ENCODE results near the gene RNF181. TPM values are rescaled to one million over a fixed set of nuclear protein-coding genes. Genes with fewer than 3 reads are reported as not detected.
A peak's percentile ranks its signal among the peaks of the same experiment; 100 is the strongest.
"Not testable (repeated sequence)": the region's sequence is repeated elsewhere in the genome, so short reads cannot be mapped to it uniquely, and the experiment has no call there.

The RNF181 gene
- total RNA-seq, 1 experiment from 2014 or later, result 212 TPM

DNA sequence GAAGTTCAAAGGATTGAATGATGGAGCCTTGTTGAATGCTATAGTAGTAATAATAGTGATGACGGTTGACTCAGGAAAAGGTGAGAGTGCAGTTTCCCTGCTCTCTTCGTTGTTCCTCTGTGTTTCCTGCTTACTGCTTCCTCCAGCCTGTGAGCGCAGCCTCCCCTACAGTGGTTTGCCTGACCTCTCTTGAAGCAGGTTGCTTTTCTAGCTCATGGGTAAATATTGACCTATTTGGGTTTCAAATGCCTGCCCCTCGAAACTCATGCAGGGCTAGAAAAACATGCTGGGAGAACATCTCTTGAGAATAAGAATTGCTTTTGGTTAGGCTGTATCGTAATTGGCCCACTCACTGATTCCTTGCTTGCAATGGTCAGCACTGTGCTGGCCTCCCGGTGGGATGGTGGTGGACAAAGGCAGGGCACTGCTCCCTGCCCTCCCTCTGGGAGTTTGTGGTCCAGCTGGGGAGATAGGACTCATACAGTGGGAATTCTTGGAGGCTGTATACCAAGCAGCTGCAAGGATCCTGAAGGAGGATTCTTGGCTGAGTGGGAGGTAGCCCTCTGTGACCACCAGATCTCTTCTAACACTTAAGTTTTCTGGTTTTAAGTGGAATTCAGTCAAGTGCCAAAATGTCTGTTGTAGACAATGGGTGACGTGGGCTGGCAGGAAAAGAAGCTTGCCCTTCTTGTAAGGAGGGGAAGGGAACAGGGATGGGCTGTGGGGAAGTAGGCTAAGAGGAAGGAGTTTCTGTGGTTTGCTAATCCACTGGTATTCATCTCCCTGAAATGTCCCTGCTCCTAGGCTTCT is 5.4 kb upstream of the RNF181 start:
- in situ Hi-C loops (cut with HindIII; ENCODE audit: low pct_unique_long_range_greater_than_20kb, low sequenced_read_pairs), result no loop called here

GRCh38 chr2:85590950-85591349 is 4.6 kb upstream of the RNF181 start:
- in situ Hi-C loops (cut with HindIII; ENCODE audit: low pct_unique_long_range_greater_than_20kb, low sequenced_read_pairs), result no loop called here

More for the DNA sequence above, 5.4 kb upstream of the RNF181 start:
- DNase-seq (ENCODE audit: low read depth, low spot score), result no peak

GRCh38 chr2:85591563-85591962 is 4.0 kb upstream of the RNF181 start:
- in situ Hi-C loops (cut with HindIII; ENCODE audit: low pct_unique_long_range_greater_than_20kb, low sequenced_read_pairs), result no loop called here
- no peak for DNase-seq (ENCODE audit: low read depth, low spot score)

More at GRCh38 chr2:85590950-85591349, 4.6 kb upstream of the RNF181 start:
- DNase-seq (ENCODE audit: low read depth, low spot score), result no peak

GRCh38 chr2:85592299-85592698 is 3.2 kb upstream of the RNF181 start:
- in situ Hi-C loops (cut with HindIII; ENCODE audit: low pct_unique_long_range_greater_than_20kb, low sequenced_read_pairs), result not testable (repeated sequence)

DNA sequence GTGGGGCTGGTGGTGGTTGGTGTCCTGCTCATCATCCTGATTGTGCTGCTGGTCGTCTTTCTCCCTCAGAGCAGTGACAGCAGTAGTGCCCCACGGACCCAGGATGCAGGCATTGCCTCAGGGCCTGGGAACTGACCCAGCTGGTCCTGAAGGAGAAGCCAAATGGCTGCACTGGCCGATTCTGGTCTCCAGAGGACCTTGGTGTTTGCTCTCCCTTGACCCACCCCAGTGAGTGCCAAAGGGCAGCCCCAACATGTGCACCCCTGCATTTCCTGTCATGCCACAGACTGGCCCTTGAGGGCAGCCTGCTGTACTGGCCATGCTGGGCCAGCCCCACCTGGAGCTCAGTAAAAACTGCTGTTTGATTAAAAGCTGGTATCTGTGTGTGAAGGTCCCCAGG is 2.5 kb upstream of the RNF181 start:
- in situ Hi-C loops (cut with HindIII; ENCODE audit: low pct_unique_long_range_greater_than_20kb, low sequenced_read_pairs), result no loop called here
- no peak for DNase-seq (ENCODE audit: low read depth, low spot score)

More at GRCh38 chr2:85592299-85592698, 3.2 kb upstream of the RNF181 start:
- not testable (repeated sequence) for DNase-seq (ENCODE audit: low read depth, low spot score)

GRCh38 chr2:85594715-85595300 is 737 bp upstream of the RNF181 start:
- in situ Hi-C loops (cut with HindIII; ENCODE audit: low pct_unique_long_range_greater_than_20kb, low sequenced_read_pairs), result no loop called here

GRCh38 chr2:85596026-85596333 is 435 bp downstream of the RNF181 start:
- DNase-seq (ENCODE audit: low read depth, low spot score), result no peak
- in situ Hi-C loops (cut with HindIII; ENCODE audit: low pct_unique_long_range_greater_than_20kb, low sequenced_read_pairs), result no loop called here

More at GRCh38 chr2:85594715-85595300, 737 bp upstream of the RNF181 start:
- DNase-seq (ENCODE audit: low read depth, low spot score), result no peak

DNA sequence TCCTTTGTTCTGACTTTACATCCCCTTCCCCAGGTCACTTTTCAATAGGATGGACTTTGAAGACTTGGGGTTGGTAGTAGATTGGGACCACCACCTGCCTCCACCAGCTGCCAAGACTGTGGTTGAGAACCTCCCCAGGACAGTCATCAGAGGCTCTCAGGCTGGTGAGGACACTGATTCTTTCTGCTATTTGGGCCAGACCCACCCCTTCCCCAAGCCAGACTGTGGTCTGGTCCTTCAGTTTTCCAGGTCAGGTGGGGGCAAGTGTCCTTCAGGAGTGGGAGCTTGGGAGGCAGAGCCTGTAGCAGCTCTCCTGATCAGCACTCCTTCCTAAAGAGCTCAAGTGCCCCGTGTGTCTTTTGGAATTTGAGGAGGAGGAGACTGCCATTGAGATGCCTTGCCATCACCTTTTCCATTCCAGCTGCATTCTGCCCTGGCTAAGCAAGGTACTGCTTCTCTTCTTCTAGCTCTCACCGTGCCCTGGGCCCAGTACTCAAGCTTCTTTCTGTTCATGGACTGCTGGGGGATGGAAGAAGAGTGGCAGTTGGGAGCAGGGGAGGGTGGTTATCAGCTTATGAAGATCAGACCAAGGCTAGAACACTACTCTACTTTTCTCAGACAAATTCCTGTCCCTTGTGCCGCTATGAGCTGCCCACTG is 1.1 kb downstream of the RNF181 start:
- DNase-seq (ENCODE audit: low read depth, low spot score), result no peak
- in situ Hi-C loops (cut with HindIII; ENCODE audit: low pct_unique_long_range_greater_than_20kb, low sequenced_read_pairs), result no loop called here

GRCh38 chr2:85597241-85597640 is 1.7 kb downstream of the RNF181 start:
- in situ Hi-C loops (cut with HindIII; ENCODE audit: low pct_unique_long_range_greater_than_20kb, low sequenced_read_pairs), result no loop called here
- no peak for DNase-seq (ENCODE audit: low read depth, low spot score)

- DNase-seq (ENCODE audit: low read depth, low spot score), result no peak
- in situ Hi-C loops (cut with HindIII; ENCODE audit: low pct_unique_long_range_greater_than_20kb, low sequenced_read_pairs), result no loop called here
Observed at GRCh38 chr2:85598594-85599340, 3.2 kb downstream of the RNF181 start.

DNA sequence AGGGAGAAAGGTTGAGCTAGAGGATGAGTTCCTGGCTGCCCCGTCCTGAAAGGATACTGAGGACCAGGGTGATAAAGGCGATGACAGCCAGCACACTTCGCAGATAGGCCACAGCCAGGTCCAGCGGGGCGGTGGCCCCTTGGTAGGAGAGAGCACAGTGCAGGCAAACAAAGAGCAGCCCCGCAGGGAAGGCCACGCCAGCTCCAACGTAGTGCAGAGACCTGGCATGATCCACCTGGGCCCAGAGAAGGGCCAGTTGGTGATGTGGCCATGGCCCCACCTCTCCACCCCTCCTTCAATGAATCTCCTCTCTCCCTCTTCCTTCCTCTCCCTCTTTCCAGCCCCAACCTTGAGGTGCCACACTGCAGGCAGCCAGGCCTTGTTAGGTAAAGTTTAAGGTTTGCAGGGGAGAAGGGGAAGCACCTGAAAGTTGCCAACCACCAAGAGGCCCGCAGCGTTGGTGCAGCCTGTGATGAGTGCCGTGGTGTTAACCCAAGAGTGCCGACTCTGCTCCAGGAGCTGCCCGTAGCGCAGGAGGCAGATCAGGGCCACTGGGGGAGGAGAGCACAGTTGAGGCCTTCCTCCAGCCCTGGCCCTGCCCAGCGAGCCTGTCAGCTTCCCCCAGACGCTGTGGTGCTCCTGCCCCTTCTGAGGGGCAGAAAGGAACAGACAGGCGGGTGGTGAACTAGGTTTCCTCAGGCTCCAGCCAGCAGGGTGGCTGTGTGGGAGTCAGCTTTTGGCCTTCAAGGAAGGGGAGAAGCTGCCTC is 4.1 kb downstream of the RNF181 start:
- in situ Hi-C loops (cut with HindIII; ENCODE audit: low pct_unique_long_range_greater_than_20kb, low sequenced_read_pairs), result no loop called here
- DNase-seq (ENCODE audit: low read depth, low spot score), result no peak

DNA sequence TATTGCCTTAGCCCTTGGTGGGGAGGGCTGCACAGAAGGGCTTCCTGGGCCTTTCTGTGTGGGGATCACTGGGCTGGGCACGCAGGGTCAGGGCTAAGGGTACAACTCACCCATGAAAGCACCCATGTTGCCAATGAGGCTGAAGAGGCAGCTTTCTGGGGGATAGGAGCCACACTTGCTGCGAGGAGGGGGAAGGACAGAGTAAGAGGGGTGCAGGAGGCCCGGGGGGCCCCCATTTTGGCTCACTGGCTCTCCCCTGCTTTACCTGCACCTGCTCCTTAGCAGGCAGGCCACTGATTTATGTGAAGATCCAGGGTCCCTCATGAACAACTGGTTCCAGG is 4.7 kb downstream of the RNF181 start:
- in situ Hi-C loops (cut with HindIII; ENCODE audit: low pct_unique_long_range_greater_than_20kb, low sequenced_read_pairs), result no loop called here
- no peak for DNase-seq (ENCODE audit: low read depth, low spot score)

- DNase-seq (ENCODE audit: low read depth, low spot score), result no peak
- in situ Hi-C loops (cut with HindIII; ENCODE audit: low pct_unique_long_range_greater_than_20kb, low sequenced_read_pairs), result no loop called here
Observed at GRCh38 chr2:85600951-85601770, 5.6 kb downstream of the RNF181 start.

GRCh38 chr2:85601771-85602475 is 6.4 kb downstream of the RNF181 start:
- in situ Hi-C loops (cut with HindIII; ENCODE audit: low pct_unique_long_range_greater_than_20kb, low sequenced_read_pairs), result no loop called here
- peak; percentile 58 for DNase-seq (ENCODE audit: low read depth, low spot score)

DNA sequence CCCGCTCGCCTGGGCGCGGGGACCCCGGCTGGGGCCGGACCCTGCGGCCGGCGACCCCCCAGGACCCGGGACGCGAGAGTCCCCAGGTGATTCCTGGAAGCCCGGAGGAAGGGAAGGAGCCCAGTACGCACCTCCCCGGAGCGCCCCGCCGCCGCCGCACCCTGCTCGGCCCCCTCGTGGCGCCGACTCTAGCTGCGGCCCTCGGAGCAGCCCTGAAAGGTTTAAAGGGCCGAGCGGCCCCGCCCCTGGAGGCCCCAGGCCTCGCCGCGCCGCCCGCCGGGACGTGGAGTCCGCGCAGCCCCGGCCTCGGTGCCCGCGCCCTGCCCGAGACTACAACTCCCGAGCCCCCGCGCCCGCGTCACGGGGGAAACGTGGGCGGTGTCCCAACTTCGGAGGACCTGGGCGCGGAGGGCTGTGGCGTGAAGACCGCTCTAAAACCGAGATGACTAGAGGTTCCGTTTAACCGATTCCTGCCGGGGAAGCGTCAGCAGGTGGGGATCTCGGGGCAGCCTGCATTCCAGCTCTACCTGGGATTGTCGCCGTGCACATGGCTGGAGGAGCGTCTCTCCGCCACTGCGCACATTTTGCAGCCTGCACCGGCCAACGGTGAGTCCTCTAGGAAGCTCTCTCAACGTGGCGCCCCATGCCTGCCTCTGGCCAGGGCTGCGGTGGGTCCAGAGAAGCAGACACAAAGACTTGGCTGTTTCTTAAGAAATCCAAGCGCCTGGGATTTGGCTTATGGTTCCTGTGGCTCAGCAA is 7.1 kb downstream of the RNF181 start, which contains the start of gene TMEM150A:
TMEM150A (minus strand) TSS at position 223 of the 759 bp plus-strand sequence. CDS start 750 bp downstream, outside the sequence.
- DNase-seq (ENCODE audit: low read depth, low spot score), result peak; percentile 94
- in situ Hi-C loops (cut with HindIII; ENCODE audit: low pct_unique_long_range_greater_than_20kb, low sequenced_read_pairs), result no loop called here

GRCh38 chr2:85604133-85604444 is 8.5 kb downstream of the RNF181 start:
- DNase-seq (ENCODE audit: low read depth, low spot score); in situ Hi-C loops (cut with HindIII; ENCODE audit: low pct_unique_long_range_greater_than_20kb, low sequenced_read_pairs): not testable (repeated sequence)

Measured in SK-MEL-5 (cell line).